Thoracic aorta (tissue), 2 donors: ENCODE results near the gene EHMT1. TPM values are rescaled to one million over a fixed set of nuclear protein-coding genes. Genes with fewer than 3 reads are reported as not detected.
"Not testable (repeated sequence)": the region's sequence is repeated elsewhere in the genome, so short reads cannot be mapped to it uniquely, and the experiment has no call there.

Source experiments
- ATAC-seq: fragments of 150-250 bp; one replicate; pipeline ENCODE4 v1.8.0; 2017; ENCODE audit warnings: low read depth; ENCODE audit not compliant: insufficient number of reproducible peaks, low FRiP score
- DNase-seq: peaks from one replicate; pipeline ENCODE4 v3.0.0-alpha.2; 2020; ENCODE audit warnings: low spot score
- H3K27ac ChIP-seq, 2 donors: fragments of 200-600 bp; sonication (generic); 1 replicate in 1 of 2; 2 replicates in 1 of 2; pipeline ENCODE4 v1.5.1; 2016; ENCODE audit warnings: mild to moderate bottlenecking in 2 of 2, moderate library complexity in 2 of 2
- H3K27me3 ChIP-seq: fragments of 200-600 bp; sonication (generic); replicated peaks from 2 replicates; pipeline ENCODE4 v1.6.0; 2016; ENCODE audit warnings: mild to moderate bottlenecking; ENCODE audit not compliant: insufficient read depth
- H3K36me3 ChIP-seq: fragments of 200-600 bp; sonication (generic); one replicate; pipeline ENCODE4 v1.5.1; 2016
- H3K4me1 ChIP-seq, 2 donors: fragments of 200-600 bp; sonication (generic); 1 replicate in 1 of 2; 2 replicates in 1 of 2; pipeline versions ENCODE4 v1.5.1 to v1.6.0; 2016; ENCODE audit warnings: low read depth in 2 of 2, mild to moderate bottlenecking in 1 of 2; ENCODE audit not compliant: control insufficient read depth in 1 of 2
- H3K4me3 ChIP-seq: fragments of 200-600 bp; sonication (generic); 2 replicates; pipeline ENCODE4 v1.5.1; 2016; ENCODE audit warnings: mild to moderate bottlenecking
- H3K9me3 ChIP-seq: fragments of 200-600 bp; sonication (generic); 2 replicates; pipeline ENCODE4 v1.5.1; 2016
- CTCF ChIP-seq: fragments of 200-600 bp; sonication (generic); IDR thresholded peaks from one replicate; pipeline ENCODE4 v1.5.1; 2019; ENCODE audit warnings: antibody characterized with exemption
- total RNA-seq, 2 donors: library from RNA; depleted of rRNA; stranded (reverse); fragments of >200 nt; gene quantifications; one replicate each; pipeline versions ENCODE4 v1.1.0 to v1.2.3, GENCODE V29; 2016

EHMT1 gene
- total RNA-seq, 2 donors from 2014 or later: 67.6 to 150 TPM

- no peaks in the 10 kb centered on the region for H3K9me3 ChIP-seq
- H3K27me3 ChIP-seq: no peaks in the 10 kb centered on the region
- DNase-seq: no peak
- peaks cover 13% of the 10 kb centered on the region for H3K36me3 ChIP-seq
- no peak for TF ChIP-seq CTCF
- no peak overlapping the region for H3K27ac ChIP-seq
- H3K4me3 ChIP-seq: no peak overlapping the region
- peaks cover 0 to 4% of the 10 kb centered on the region in 2 donors for H3K4me1 ChIP-seq
- ATAC-seq: no peak
Observed at GRCh38 chr9:137721899-137722298, 103.1 kb downstream of the EHMT1 start.

DNA sequence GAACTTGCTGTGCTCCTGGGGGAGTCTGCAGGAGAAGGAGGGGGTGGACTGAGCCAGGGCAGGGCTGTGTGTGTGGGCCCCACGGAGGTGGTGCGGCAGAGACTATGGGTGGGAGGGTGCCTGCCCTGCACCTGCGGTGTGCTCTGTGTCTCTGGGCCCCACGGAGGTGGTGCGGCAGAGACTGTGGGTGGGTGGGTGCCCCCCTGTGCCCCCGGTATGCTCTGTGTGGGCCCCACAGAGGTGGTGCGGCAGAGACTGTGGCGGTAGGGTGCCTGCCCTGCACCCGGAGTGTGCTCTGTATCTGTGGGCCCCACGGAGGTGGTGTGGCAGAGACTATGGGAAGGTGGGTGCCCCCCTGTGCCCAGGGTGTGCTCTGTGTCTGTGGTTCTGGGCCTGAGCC is 103.7 kb downstream of the EHMT1 start:
- Histone ChIP-seq H3K4me3 (no peak overlapping the region), H3K36me3 (peaks cover 13% of the 10 kb centered on the region), H3K27me3 (no peaks in the 10 kb centered on the region), H3K27ac (no peak overlapping the region), H3K4me1 (peaks cover 0 to 4% of the 10 kb centered on the region in 2 donors), H3K9me3 (no peaks in the 10 kb centered on the region)
- ATAC-seq (no peak), DNase-seq (no peak)
- no peak for TF ChIP-seq CTCF

DNA sequence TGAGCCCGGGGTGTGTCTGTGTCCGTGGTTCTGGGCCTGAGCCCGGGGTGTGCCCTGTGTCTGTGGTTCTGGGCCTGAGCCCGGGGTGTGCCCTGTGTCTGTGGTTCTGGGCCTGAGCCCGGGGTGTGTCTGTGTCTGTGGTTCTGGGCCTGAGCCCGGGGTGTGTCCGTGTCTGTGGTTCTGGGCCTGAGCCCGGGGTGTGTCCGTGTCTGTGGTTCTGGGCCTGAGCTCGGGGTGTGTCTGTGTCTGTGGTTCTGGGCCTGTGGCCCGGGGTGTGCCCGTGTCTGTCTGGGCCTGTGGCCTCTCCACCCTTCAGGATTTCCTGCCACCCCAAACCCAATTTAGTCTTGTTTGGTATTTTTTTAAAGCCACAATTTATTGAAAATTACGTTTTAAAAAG is 104.6 kb downstream of the EHMT1 start:
- ATAC-seq, H3K27me3 ChIP-seq, H3K27ac ChIP-seq, DNase-seq, H3K9me3 ChIP-seq, H3K4me3 ChIP-seq, H3K36me3 ChIP-seq, H3K4me1 ChIP-seq: not testable (repeated sequence)

DNA sequence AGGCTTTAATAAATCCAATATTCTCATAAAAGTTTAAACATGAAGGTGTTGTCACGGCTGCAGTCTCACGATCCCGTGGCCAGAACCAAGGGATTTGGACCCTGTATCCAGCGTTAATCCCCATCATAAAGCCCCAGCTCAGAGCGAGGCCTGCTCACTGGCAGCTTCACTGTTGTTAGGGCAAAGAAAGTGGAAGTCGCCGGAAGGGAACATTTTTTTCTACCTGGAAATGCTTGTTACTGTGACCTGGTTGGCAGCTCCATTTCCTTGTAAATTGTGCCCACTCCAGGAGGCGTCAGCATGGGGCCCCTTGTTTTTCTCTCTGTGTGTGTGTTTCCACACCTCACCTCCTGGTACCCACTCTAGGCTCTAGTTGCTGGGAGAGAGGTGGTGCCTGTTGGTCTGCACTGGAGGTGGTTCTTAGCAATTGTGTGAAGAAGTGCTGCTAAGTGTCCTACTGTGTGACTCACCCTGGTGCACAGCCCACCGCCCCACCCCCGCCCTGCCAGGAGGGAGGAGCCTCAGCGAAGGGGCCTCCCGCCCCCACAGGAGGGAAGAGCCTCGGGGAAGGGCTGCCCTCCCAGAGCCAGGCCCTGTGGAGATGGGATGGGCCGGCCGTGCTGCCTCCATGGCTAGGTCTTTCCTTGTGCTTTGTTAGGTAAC is 105.1 kb downstream of the EHMT1 start:
- Histone ChIP-seq H3K27ac (no peak overlapping the region), H3K36me3 (peaks cover 8% of the 10 kb centered on the region), H3K9me3 (no peaks in the 10 kb centered on the region), H3K4me3 (no peak overlapping the region), H3K27me3 (no peaks in the 10 kb centered on the region), H3K4me1 (peaks cover 0 to 4% of the 10 kb centered on the region in 2 donors)
- ATAC-seq (no peak), DNase-seq (no peak)
- no peak for TF ChIP-seq CTCF

- TF ChIP-seq CTCF: no peak
- no peaks in the 10 kb centered on the region for H3K27me3 ChIP-seq
- DNase-seq: no peak
- no peaks in the 10 kb centered on the region for H3K9me3 ChIP-seq
- no peak overlapping the region for H3K27ac ChIP-seq
- H3K4me1 ChIP-seq: peaks cover 0 to 4% of the 10 kb centered on the region in 2 donors
- ATAC-seq: no peak
- peaks cover 11% of the 10 kb centered on the region for H3K36me3 ChIP-seq
- no peak overlapping the region for H3K4me3 ChIP-seq
Observed at GRCh38 chr9:137724818-137725240, 106.0 kb downstream of the EHMT1 start.

DNA sequence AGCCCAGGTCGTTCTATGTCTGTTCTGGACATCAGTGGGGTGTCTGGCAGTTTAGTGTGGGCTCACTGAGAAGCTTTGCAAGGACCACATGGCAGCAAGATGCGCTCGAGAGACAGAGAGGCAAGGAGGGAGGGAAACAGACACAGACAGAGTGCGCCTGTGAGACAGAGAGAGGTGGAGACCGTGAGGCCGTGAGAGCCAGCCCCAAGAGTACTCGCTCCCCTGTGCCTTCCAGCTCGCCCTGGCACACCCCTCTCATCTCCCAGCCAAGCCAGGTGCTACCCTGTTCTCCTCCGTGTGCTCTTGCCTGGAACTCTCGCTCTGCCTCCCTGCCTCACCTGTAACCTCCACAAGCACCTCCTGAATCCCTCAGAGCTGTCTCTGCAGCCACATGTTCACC is 106.8 kb downstream of the EHMT1 start:
- no peak for TF ChIP-seq CTCF
- Histone ChIP-seq H3K4me3 (no peak overlapping the region), H3K27ac (no peak overlapping the region), H3K9me3 (no peaks in the 10 kb centered on the region), H3K4me1 (peaks cover 0 to 4% of the 10 kb centered on the region in 2 donors), H3K36me3 (peaks cover 8% of the 10 kb centered on the region), H3K27me3 (no peaks in the 10 kb centered on the region)
- no peak for ATAC-seq
- DNase-seq: no peak

DNA sequence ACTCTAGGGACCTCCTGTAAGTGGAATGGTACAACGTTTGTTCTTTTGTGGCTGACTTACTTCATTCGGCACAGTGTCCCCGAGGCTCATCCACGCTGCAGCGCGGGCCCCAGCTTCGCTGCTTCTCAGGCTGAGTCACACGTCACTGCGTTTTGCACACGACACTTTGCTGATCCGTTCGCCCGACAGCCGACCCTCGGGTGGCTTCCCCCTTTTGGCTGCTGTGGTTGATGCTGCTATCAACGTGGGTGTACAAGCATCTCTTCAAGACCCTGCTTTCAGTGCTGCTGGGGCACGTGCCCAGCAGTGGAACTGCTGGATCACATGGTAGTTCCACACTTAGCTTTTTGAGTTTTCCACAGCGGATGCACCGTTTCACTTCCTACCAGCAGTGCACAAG is 107.5 kb downstream of the EHMT1 start:
- H3K36me3 ChIP-seq: not testable (repeated sequence)

More for the DNA sequence above, 107.5 kb downstream of the EHMT1 start:
- H3K4me1 ChIP-seq, H3K27ac ChIP-seq, H3K4me3 ChIP-seq, DNase-seq, ATAC-seq, H3K27me3 ChIP-seq, H3K9me3 ChIP-seq: not testable (repeated sequence)
